Ishikawa (cell line): ENCODE measurements around the gene NOG.

Source experiments
- CEBPB ChIP-seq: IDR thresholded peaks from 2 replicates; pipeline ENCODE4 v1.6.1; 2012
- CREB1 ChIP-seq: IDR thresholded peaks from 2 replicates; pipeline ENCODE4 v1.6.1; 2012; ENCODE audit warnings: low read depth
- EGR1 ChIP-seq: IDR thresholded peaks from 2 replicates; pipeline ENCODE4 v1.6.1; 2012
- EP300 ChIP-seq: IDR thresholded peaks from 2 replicates; pipeline ENCODE4 v1.6.1; 2012; ENCODE audit warnings: borderline replicate concordance
- FOXM1 ChIP-seq: IDR thresholded peaks from 2 replicates; pipeline ENCODE4 v1.6.1; 2012; ENCODE audit warnings: low read depth, borderline replicate concordance
- MAX ChIP-seq: IDR thresholded peaks from 2 replicates; pipeline ENCODE4 v1.6.1; 2012
- NFIC ChIP-seq: IDR thresholded peaks from 2 replicates; pipeline ENCODE4 v1.6.1; 2012
- RAD21 ChIP-seq: IDR thresholded peaks from 2 replicates; pipeline ENCODE4 v1.6.1; 2012; ENCODE audit warnings: low read depth
- REST ChIP-seq: IDR thresholded peaks from 2 replicates; pipeline ENCODE4 v1.6.1; 2012; ENCODE audit warnings: low read depth, mild to moderate bottlenecking
- TAF1 ChIP-seq: IDR thresholded peaks from 2 replicates; pipeline ENCODE4 v1.6.1; 2012; ENCODE audit warnings: low read depth, mild to moderate bottlenecking
- TCF12 ChIP-seq: IDR thresholded peaks from 2 replicates; pipeline ENCODE4 v1.6.1; 2012; ENCODE audit warnings: low read depth
- TEAD4 ChIP-seq: IDR thresholded peaks from 2 replicates; pipeline ENCODE4 v1.6.1; 2012
- USF1 ChIP-seq: IDR thresholded peaks from 2 replicates; pipeline ENCODE4 v1.6.1; 2012
- YY1 ChIP-seq: IDR thresholded peaks from 2 replicates; pipeline ENCODE4 v1.6.1; 2012; ENCODE audit warnings: low read depth
- ZBTB7A ChIP-seq: IDR thresholded peaks from 2 replicates; pipeline ENCODE4 v1.6.1; 2012; ENCODE audit warnings: low read depth

NOG gene

GRCh38 chr17:56623383-56623782, 29.9 kb downstream of the NOG start:
- TF ChIP-seq USF1: no peak
- TF ChIP-seq REST: no peak
- TF ChIP-seq FOXM1: no peak
- no peak for TF ChIP-seq CEBPB
- no peak for TF ChIP-seq YY1
- no peak for TF ChIP-seq EP300
- TF ChIP-seq TCF12: no peak
- TF ChIP-seq CREB1: no peak
- no peak for TF ChIP-seq EGR1
- TF ChIP-seq NFIC: no peak
- no peak for TF ChIP-seq TEAD4
- no peak for TF ChIP-seq TAF1
- TF ChIP-seq MAX: no peak

GRCh38 chr17:56624309-56624708, 30.8 kb downstream of the NOG start:
- TF ChIP-seq ZBTB7A (no peak), RAD21 (no peak), CEBPB (no peak), EP300 (no peak), NFIC (no peak), TAF1 (no peak), CREB1 (no peak), REST (no peak), TCF12 (no peak), YY1 (no peak), EGR1 (no peak), MAX (no peak), FOXM1 (no peak), TEAD4 (no peak), USF1 (no peak)

GRCh38 chr17:56624912-56625311, 31.4 kb downstream of the NOG start:
- TF ChIP-seq USF1: no peak
- no peak for TF ChIP-seq ZBTB7A
- no peak for TF ChIP-seq TAF1
- TF ChIP-seq NFIC: no peak
- no peak for TF ChIP-seq TEAD4
- TF ChIP-seq RAD21: no peak
- TF ChIP-seq YY1: no peak
- no peak for TF ChIP-seq EGR1
- no peak for TF ChIP-seq MAX
- no peak for TF ChIP-seq EP300
- TF ChIP-seq CREB1: no peak
- no peak for TF ChIP-seq FOXM1
- no peak for TF ChIP-seq REST
- TF ChIP-seq CEBPB: no peak
- TF ChIP-seq TCF12: no peak

- TF ChIP-seq TAF1: no peak
- no peak for TF ChIP-seq CEBPB
- no peak for TF ChIP-seq EGR1
- TF ChIP-seq FOXM1: no peak
- TF ChIP-seq ZBTB7A: no peak
- TF ChIP-seq YY1: no peak
- no peak for TF ChIP-seq RAD21
- no peak for TF ChIP-seq CREB1
- TF ChIP-seq NFIC: no peak
- TF ChIP-seq MAX: no peak
- no peak for TF ChIP-seq TEAD4
- no peak for TF ChIP-seq USF1
- TF ChIP-seq EP300: no peak
- no peak for TF ChIP-seq REST
Observed at GRCh38 chr17:56629531-56630075, 36.1 kb downstream of the NOG start.
